Breast epithelium (tissue), 4 donors: Measurements from ENCODE around the gene ADAMTS17. TPM values are rescaled to one million over a fixed set of nuclear protein-coding genes. Genes with fewer than 3 reads are reported as not detected.

Experiments
- DNase-seq, 2 donors: peaks; one replicate each; pipeline ENCODE4 v3.0.0-alpha.2; 2019; ENCODE audit warnings: low spot score in 2 of 2
- H3K27ac ChIP-seq, 2 donors: fragments of 200-600 bp; sonication (generic) in 1 of 2; one replicate each; pipeline ENCODE4 v1.5.1; 2016 to 2019; ENCODE audit warnings: mild to moderate bottlenecking in 1 of 2
- H3K27me3 ChIP-seq, 2 donors: fragments of 200-600 bp; sonication (generic) in 1 of 2; one replicate each; pipeline versions ENCODE4 v1.5.1 to v1.6.0; 2017 to 2019; ENCODE audit warnings: control low read depth in 1 of 2, mild to moderate bottlenecking in 1 of 2
- H3K36me3 ChIP-seq: fragments of 200-600 bp; one replicate; pipeline ENCODE4 v1.5.1; 2019
- H3K4me1 ChIP-seq, 2 donors: fragments of 200-600 bp; sonication (generic); one replicate each; pipeline ENCODE4 v1.5.1; 2016 to 2019; ENCODE audit warnings: control low read depth in 1 of 2
- H3K4me3 ChIP-seq, 3 donors: fragments of 200-600 bp; sonication (generic); 1 replicate in 2 of 3; 2 replicates in 1 of 3; pipeline ENCODE4 v1.5.1; 2016 to 2019; ENCODE audit warnings: mild to moderate bottlenecking in 3 of 3, moderate library complexity in 2 of 3
- H3K9me3 ChIP-seq, 2 donors: fragments of 200-600 bp; sonication (generic) in 1 of 2; one replicate each; pipeline ENCODE4 v1.5.1; 2016 to 2019; ENCODE audit warnings: control low read depth in 1 of 2
- POLR2A ChIP-seq: fragments of 450-650 bp; IDR thresholded peaks from one replicate; pipeline ENCODE4 v1.6.1; 2016; ENCODE audit warnings: antibody characterized with exemption, mild to moderate bottlenecking, moderate library complexity
- POLR2AphosphoS5 ChIP-seq, 3 donors: sonication (generic); formaldehyde crosslinking; IDR thresholded peaks; one replicate each; pipeline ENCODE4 v1.6.1; 2017; ENCODE audit warnings: antibody characterized with exemption in 3 of 3
- intact Hi-C: fragments of 100-400 bp; cut with DNase I; formaldehyde crosslinking; loops from one replicate; pipeline ENCODE4 v1.15.1; 2023; ENCODE audit warnings: low total_unique reads
- total RNA-seq, 3 donors: library from RNA; depleted of rRNA; stranded (reverse); fragments of >200 nt; gene quantifications; one replicate each; pipeline ENCODE4 v1.1.0, GENCODE V29; 2016
- TF ChIP-seq, protein P1 (sequence below), 3 donors: fragments of 450-650 bp; IDR thresholded peaks; one replicate each; pipeline ENCODE4 v1.5.1; 2016 to 2017; ENCODE audit warnings: antibody characterized with exemption in 3 of 3, mild to moderate bottlenecking in 3 of 3, moderate library complexity in 3 of 3

Gene ADAMTS17
- total RNA-seq, 3 donors from 2014 or later: 5.1 to 8.0 (median 5.9) TPM

DNA sequence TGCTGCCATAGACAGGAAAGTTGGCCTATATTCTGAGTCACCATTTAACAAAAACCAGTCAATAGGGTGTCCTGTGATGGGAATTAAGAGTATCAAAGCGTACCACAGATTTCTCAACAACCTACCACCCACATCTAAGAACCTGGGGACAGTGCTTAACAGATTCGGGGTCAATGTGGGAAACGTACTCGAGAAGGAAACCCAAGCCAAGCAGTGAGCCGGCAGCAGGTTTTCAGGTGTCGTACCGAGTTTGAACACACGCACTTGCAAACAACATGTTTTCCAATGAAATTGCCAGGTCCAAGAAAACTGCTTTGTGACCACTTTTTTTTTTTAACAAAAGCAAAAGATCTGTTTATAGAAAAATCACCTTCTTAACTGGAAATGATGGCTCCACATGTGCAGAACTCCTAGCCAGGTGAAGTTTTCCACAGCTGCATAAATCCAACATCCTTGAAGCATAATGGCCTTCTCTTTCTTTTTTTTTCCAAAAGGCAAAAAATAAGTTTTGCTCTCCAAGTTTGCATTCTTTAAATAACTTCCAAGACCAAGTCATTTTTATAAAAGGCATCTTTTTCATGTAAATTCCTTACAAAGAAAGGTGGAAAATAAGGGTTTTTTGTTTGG, 45.7 kb downstream of the ADAMTS17 start:
- intact Hi-C loops: no loop called here
- no peak overlapping the region for H3K27ac ChIP-seq

DNA sequence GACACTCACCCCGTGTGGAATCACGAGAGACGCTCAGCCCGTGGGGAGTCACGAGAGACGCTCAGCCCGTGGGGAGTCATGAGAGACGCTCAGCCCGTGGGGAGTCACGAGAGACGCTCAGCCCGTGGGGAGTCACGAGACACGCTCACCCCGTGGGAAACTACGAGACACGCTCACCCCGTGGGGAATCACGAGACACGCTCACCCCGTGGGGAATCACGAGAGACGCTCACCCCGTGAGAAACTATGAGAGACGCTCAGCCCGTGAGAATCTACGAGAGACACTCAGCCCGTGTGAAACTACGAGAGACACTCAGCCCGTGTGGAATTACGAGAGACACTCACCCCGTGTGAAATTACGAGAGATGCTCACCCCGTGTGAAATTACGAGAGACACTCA, 49.8 kb downstream of the ADAMTS17 start:
- H3K27me3 ChIP-seq: no peaks in the 10 kb centered on the region
- no peaks in the 10 kb centered on the region for H3K4me1 ChIP-seq
- intact Hi-C loops: no loop called here
- no peaks in the 10 kb centered on the region for H3K9me3 ChIP-seq
- no peak overlapping the region for H3K27ac ChIP-seq
- no peak for DNase-seq
- no peak overlapping the region for H3K4me3 ChIP-seq
- TF ChIP-seq POLR2AphosphoS5 (IDR thresholded peaks at IDR 0.05) (no peak), POLR2A (no peak)
- H3K36me3 ChIP-seq: no peaks in the 10 kb centered on the region

More for the DNA sequence above, 45.7 kb downstream of the ADAMTS17 start:
- Histone ChIP-seq H3K27me3 (no peaks in the 10 kb centered on the region), H3K4me3 (no peak overlapping the region), H3K4me1 (no peaks in the 10 kb centered on the region), H3K36me3 (no peaks in the 10 kb centered on the region), H3K9me3 (peaks cover 9% of the 10 kb centered on the region in 2 donors)
- DNase-seq: no peak
- TF ChIP-seq, protein P1, sequence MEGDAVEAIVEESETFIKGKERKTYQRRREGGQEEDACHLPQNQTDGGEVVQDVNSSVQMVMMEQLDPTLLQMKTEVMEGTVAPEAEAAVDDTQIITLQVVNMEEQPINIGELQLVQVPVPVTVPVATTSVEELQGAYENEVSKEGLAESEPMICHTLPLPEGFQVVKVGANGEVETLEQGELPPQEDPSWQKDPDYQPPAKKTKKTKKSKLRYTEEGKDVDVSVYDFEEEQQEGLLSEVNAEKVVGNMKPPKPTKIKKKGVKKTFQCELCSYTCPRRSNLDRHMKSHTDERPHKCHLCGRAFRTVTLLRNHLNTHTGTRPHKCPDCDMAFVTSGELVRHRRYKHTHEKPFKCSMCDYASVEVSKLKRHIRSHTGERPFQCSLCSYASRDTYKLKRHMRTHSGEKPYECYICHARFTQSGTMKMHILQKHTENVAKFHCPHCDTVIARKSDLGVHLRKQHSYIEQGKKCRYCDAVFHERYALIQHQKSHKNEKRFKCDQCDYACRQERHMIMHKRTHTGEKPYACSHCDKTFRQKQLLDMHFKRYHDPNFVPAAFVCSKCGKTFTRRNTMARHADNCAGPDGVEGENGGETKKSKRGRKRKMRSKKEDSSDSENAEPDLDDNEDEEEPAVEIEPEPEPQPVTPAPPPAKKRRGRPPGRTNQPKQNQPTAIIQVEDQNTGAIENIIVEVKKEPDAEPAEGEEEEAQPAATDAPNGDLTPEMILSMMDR (IDR thresholded peaks at IDR 0.05): no peak
- no peak for TF ChIP-seq POLR2AphosphoS5 (IDR thresholded peaks at IDR 0.05)
- no peak for TF ChIP-seq POLR2A

DNA sequence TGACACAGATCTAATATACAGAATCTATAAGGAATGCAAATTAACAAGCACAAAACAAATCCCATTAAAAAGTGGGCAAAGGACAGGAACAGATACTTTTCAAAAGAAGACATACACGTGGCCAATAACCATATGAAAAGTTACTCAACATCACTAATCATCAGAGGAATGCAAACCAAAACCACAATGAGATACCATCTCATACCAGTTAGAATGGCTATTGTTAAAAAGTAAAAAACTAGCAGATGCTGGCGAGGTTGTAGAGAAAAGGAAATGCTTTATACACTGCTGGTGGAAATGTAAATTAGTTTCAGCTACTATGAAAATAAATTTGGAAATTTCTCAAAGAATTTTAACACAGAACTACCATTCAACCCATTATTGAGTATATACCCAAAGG, 50.7 kb downstream of the ADAMTS17 start:
- intact Hi-C loops: no loop called here
- TF ChIP-seq POLR2A: no peak
- TF ChIP-seq, protein P1 (IDR thresholded peaks at IDR 0.05): no peak
- TF ChIP-seq POLR2AphosphoS5 (IDR thresholded peaks at IDR 0.05): no peak
- H3K4me1 ChIP-seq: no peaks in the 10 kb centered on the region
- no peaks in the 10 kb centered on the region for H3K27me3 ChIP-seq
- no peak overlapping the region for H3K4me3 ChIP-seq
- no peak overlapping the region for H3K27ac ChIP-seq
- no peaks in the 10 kb centered on the region for H3K36me3 ChIP-seq
- no peaks in the 10 kb centered on the region for H3K9me3 ChIP-seq
- no peak for DNase-seq

DNA sequence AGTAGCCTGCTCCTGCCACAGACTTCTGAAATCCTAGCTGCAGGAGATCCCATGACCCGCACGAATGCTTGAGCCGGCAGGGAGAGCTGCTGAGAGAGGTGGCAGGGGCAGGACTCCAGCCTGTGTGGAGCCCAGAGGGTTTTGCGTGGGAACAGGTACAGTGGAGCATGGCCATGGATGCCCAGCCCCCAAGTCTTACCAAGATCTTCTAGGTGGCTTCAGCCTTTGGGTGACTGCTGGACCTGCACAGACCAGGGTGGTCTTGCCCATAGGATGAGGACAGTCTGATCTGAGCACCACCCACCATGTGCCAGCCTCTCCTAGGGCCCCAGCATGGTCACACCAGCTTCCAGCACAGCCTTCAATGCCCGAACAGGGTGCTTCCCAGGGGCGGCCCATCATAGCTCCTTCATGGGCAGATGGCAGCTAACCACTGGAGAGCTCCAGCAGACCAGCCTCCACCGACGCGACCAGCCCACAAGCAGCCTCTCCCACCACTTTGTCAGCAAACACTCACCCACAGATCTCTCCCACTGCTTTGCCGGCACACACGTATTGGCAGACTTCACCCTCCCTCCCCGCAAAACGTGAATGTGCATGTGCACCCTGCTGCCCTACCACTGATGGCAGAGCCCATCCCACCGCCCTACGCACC, 56.0 kb downstream of the ADAMTS17 start:
- H3K27me3 ChIP-seq: no peaks in the 10 kb centered on the region
- H3K9me3 ChIP-seq: no peaks in the 10 kb centered on the region
- peaks cover 0 to 6% of the 10 kb centered on the region in 2 donors for H3K4me1 ChIP-seq
- intact Hi-C loops: no loop called here
- no peaks in the 10 kb centered on the region for H3K36me3 ChIP-seq
- TF ChIP-seq, protein P1 (IDR thresholded peaks at IDR 0.05): no peak
- TF ChIP-seq POLR2A: no peak
- no peak for TF ChIP-seq POLR2AphosphoS5 (IDR thresholded peaks at IDR 0.05)
- DNase-seq: no peak
- peak overlapping the region; percentile 4 to 52 for H3K27ac ChIP-seq
- H3K4me3 ChIP-seq: no peak overlapping the region

DNA sequence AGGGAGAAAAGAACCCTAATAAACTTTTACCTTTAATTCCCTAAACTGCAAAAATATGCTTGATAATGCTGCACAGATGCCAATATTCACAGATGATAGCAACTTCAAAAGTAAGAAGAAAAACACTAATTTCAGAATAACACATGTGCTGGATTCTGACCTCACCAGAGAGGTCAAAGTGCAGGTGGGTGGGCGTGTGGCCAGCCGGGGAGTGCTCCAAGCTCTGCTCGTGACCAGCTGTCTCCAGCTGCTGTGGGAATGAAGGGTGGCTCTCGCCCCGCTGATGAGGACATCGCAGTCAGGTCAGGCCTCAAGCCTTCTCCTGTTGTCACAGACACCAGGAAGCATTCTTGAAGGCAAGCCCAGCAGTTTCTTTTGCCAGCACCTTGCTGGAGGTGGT, 57.1 kb downstream of the ADAMTS17 start:
- Histone ChIP-seq H3K9me3 (no peaks in the 10 kb centered on the region), H3K36me3 (no peaks in the 10 kb centered on the region), H3K27me3 (no peaks in the 10 kb centered on the region), H3K4me3 (no peak overlapping the region), H3K4me1 (peaks cover 0 to 6% of the 10 kb centered on the region in 2 donors), H3K27ac (peak overlapping the region; percentile 50 to 52)
- intact Hi-C loops: no loop called here
- DNase-seq: peak in 1 of 2 donors; percentile 77
- no peak for TF ChIP-seq POLR2A
- peak in 2 of 3 donors; percentile 36 to 42 for TF ChIP-seq POLR2AphosphoS5 (IDR thresholded peaks at IDR 0.05)

DNA sequence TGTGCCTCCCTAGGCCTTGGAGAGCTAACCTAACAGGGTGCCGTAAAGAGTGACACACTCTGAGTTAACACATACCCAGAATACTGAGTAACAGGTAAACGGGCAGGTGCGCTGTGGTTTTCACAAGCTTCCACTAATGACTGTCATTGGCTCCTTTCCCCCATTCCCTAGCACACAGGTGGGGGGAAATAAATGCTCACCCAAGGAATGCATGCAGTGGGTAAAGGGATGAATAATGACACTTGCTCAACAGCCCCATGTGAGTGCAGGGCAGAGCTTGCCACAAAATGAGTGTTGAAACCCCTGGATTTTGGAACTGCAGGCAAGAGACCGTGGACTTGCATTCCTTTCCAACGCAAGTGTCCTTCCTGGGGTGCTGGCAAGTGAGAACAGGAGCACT, 57.6 kb downstream of the ADAMTS17 start:
- H3K4me1 ChIP-seq: peaks cover 0 to 6% of the 10 kb centered on the region in 2 donors
- no peak for DNase-seq
- no peaks in the 10 kb centered on the region for H3K27me3 ChIP-seq
- intact Hi-C loops: no loop called here
- peak overlapping the region; percentile 50 to 52 for H3K27ac ChIP-seq
- no peak for TF ChIP-seq POLR2AphosphoS5 (IDR thresholded peaks at IDR 0.05)
- no peak for TF ChIP-seq POLR2A
- TF ChIP-seq, protein P1 (IDR thresholded peaks at IDR 0.05): no peak
- H3K9me3 ChIP-seq: no peaks in the 10 kb centered on the region
- H3K4me3 ChIP-seq: no peak overlapping the region
- no peaks in the 10 kb centered on the region for H3K36me3 ChIP-seq
